Stomach (tissue), 4 donors: ENCODE data around the gene SGCE.

Source experiments
- EP300 ChIP-seq: sonication (generic); formaldehyde crosslinking; IDR thresholded peaks from one replicate; pipeline ENCODE4 v1.6.1; 2017; ENCODE audit warnings: antibody characterized with exemption
- POLR2A ChIP-seq, 4 donors: fragments of 450-650 bp; IDR thresholded peaks; one replicate each; pipeline ENCODE4 v1.6.1; 2016; ENCODE audit warnings: antibody characterized with exemption in 4 of 4, control low read depth in 2 of 4, mild to moderate bottlenecking in 1 of 4, moderate library complexity in 1 of 4
- POLR2AphosphoS5 ChIP-seq, 3 donors: sonication (generic); formaldehyde crosslinking; IDR thresholded peaks; one replicate each; pipeline ENCODE4 v1.6.1; 2016; ENCODE audit warnings: antibody characterized with exemption in 3 of 3
- TF ChIP-seq, protein P1 (sequence below), 7 experiments: fragments of 450-650 bp in 4 of 7; fragments of 200-600 bp in 3 of 7; sonication (generic) in 3 of 7; IDR thresholded peaks; one replicate each; pipeline ENCODE4 v1.5.1; 2016 to 2019; ENCODE audit warnings: antibody characterized with exemption in 7 of 7, control low read depth in 2 of 7, mild to moderate bottlenecking in 1 of 7

DNA sequence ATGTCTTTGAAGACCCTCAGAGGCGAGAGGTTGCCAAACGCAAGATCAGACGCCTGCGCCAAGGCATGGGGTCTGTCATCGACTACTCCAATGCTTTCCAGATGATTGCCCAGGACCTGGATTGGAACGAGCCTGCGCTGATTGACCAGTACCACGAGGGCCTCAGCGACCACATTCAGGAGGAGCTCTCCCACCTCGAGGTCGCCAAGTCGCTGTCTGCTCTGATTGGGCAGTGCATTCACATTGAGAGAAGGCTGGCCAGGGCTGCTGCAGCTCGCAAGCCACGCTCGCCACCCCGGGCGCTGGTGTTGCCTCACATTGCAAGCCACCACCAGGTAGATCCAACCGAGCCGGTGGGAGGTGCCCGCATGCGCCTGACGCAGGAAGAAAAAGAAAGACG is 8.1 kb upstream of the SGCE start:
- TF ChIP-seq, protein P1, sequence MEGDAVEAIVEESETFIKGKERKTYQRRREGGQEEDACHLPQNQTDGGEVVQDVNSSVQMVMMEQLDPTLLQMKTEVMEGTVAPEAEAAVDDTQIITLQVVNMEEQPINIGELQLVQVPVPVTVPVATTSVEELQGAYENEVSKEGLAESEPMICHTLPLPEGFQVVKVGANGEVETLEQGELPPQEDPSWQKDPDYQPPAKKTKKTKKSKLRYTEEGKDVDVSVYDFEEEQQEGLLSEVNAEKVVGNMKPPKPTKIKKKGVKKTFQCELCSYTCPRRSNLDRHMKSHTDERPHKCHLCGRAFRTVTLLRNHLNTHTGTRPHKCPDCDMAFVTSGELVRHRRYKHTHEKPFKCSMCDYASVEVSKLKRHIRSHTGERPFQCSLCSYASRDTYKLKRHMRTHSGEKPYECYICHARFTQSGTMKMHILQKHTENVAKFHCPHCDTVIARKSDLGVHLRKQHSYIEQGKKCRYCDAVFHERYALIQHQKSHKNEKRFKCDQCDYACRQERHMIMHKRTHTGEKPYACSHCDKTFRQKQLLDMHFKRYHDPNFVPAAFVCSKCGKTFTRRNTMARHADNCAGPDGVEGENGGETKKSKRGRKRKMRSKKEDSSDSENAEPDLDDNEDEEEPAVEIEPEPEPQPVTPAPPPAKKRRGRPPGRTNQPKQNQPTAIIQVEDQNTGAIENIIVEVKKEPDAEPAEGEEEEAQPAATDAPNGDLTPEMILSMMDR (IDR thresholded peaks at IDR 0.05) = no peak
- TF ChIP-seq POLR2A (IDR thresholded peaks at IDR 0.05) (no peak), EP300 (no peak), POLR2AphosphoS5 (IDR thresholded peaks at IDR 0.05) (no peak)
